B cell (primary cell): ENCODE data around the gene EVI2B. TPM values are rescaled to one million over a fixed set of nuclear protein-coding genes. Genes with fewer than 3 reads are reported as not detected.

ENCODE experiments used
- ATAC-seq: fragments of 200-7000 bp; cut with Tn5 transposase; one replicate; pipeline ENCODE4 v1.10.0; 2021; ENCODE audit warnings: low read depth, mild to moderate bottlenecking, moderate number of reproducible peaks, moderate library complexity
- CTCF ChIA-PET: fragments of 350-600 bp; sonication (Branson Sonifier 250); formaldehyde crosslinking; loops from one replicate; lab custom pipeline; 2021; ENCODE audit warnings: antibody characterized with exemption, inconsistent platforms; lab: Charles Lee
- POLR2A ChIA-PET: fragments of 350-600 bp; sonication (Branson Sonifier 250); formaldehyde crosslinking; loops from one replicate; lab custom pipeline; 2021; ENCODE audit warnings: antibody characterized with exemption; lab: Charles Lee
- DNase-seq: peaks from one replicate; pipeline ENCODE4 v3.0.0; 2013
- H2AFZ ChIP-seq: 2 replicates; pipeline ENCODE4 v1.6.1; 2012; ENCODE audit warnings: mild to moderate bottlenecking, low read depth, low read length; ENCODE audit not compliant: insufficient read depth, poor library complexity, severe bottlenecking
- H3K27ac ChIP-seq, 2 donors: 1 replicate in 1 of 2; 2 replicates in 1 of 2; pipeline ENCODE4 v1.5.1; 2012 to 2013; ENCODE audit warnings: low read length in 2 of 2, mild to moderate bottlenecking in 2 of 2, moderate library complexity in 1 of 2
- H3K27me3 ChIP-seq, 4 experiments: fragments of 200-600 bp in 1 of 4; sonication (generic) in 1 of 4; replicated peaks in 1 of 4; 1 replicate in 2 of 4; 2 replicates in 2 of 4; pipeline versions ENCODE4 v1.6.1 to v1.7.0; 2013 to 2016; ENCODE audit warnings: low read length in 3 of 4, mild to moderate bottlenecking in 2 of 4, mixed read lengths in 1 of 4, moderate library complexity in 1 of 4; ENCODE audit not compliant: insufficient read depth in 4 of 4, control insufficient read depth in 3 of 4; ENCODE audit errors: control extremely low read depth in 1 of 4
- H3K36me3 ChIP-seq, 2 experiments: replicated peaks in 1 of 2; 1 replicate in 1 of 2; 2 replicates in 1 of 2; pipeline versions ENCODE4 v1.6.1 to v1.7.1; 2013; ENCODE audit warnings: low read length in 1 of 2; ENCODE audit not compliant: insufficient read depth in 2 of 2, control insufficient read depth in 1 of 2; ENCODE audit errors: control extremely low read depth in 1 of 2, extremely low read depth in 1 of 2
- H3K4me1 ChIP-seq, 2 donors: fragments of 200-600 bp in 1 of 2; sonication (generic) in 1 of 2; 1 replicate in 1 of 2; 2 replicates in 1 of 2; pipeline versions ENCODE4 v1.5.1 to v1.6.1; 2013 to 2017; ENCODE audit warnings: low read length in 2 of 2; ENCODE audit not compliant: control insufficient read depth in 2 of 2, insufficient read depth in 2 of 2
- H3K4me2 ChIP-seq: replicated peaks from 2 replicates; pipeline ENCODE3; 2012; ENCODE audit warnings: mild to moderate bottlenecking, low read depth, low read length; ENCODE audit not compliant: poor library complexity, severe bottlenecking
- H3K4me3 ChIP-seq, 5 experiments: fragments of 200-600 bp in 1 of 5; sonication (generic) in 1 of 5; 1 replicate in 3 of 5; 2 replicates in 2 of 5; pipeline versions ENCODE4 v1.5.1 to v1.7.0; 2011 to 2016; ENCODE audit warnings: low read length in 4 of 5, mild to moderate bottlenecking in 4 of 5, low read depth in 2 of 5, control low read depth in 1 of 5, moderate library complexity in 1 of 5; ENCODE audit not compliant: insufficient read depth in 1 of 5; ENCODE audit errors: control extremely low read depth in 1 of 5, extremely low read depth in 1 of 5
- H3K79me2 ChIP-seq: fragments of 200-600 bp; sonication (generic); one replicate; pipeline ENCODE4 v1.6.0; 2016; ENCODE audit warnings: low read length; ENCODE audit not compliant: control insufficient read depth, insufficient read depth
- H3K9ac ChIP-seq: fragments of 200-600 bp; sonication (generic); 2 replicates; pipeline ENCODE4 v1.6.1; 2017; ENCODE audit warnings: mild to moderate bottlenecking, low read length, moderate library complexity
- H3K9me3 ChIP-seq, 3 donors: one replicate each; pipeline versions ENCODE4 v1.6.1 to v1.7.1; 2013; ENCODE audit warnings: low read length in 2 of 3; ENCODE audit not compliant: control insufficient read depth in 2 of 3, insufficient read depth in 1 of 3; ENCODE audit errors: control extremely low read depth in 1 of 3
- H4K20me1 ChIP-seq: 2 replicates; pipeline ENCODE4 v1.6.0; 2012; ENCODE audit warnings: mild to moderate bottlenecking, low read length; ENCODE audit not compliant: insufficient read depth, control insufficient read depth, poor library complexity, severe bottlenecking
- H3K27ac Mint-ChIP-seq: one replicate; pipeline ENCODE4 v1.8.0; 2021; ENCODE audit warnings: mixed read lengths
- H3K27me3 Mint-ChIP-seq: one replicate; pipeline ENCODE4 v1.8.0; 2021; ENCODE audit warnings: mixed read lengths
- H3K4me1 Mint-ChIP-seq: one replicate; pipeline ENCODE4 v1.8.0; 2021; ENCODE audit warnings: mixed read lengths
- H3K4me3 Mint-ChIP-seq: one replicate; pipeline ENCODE4 v1.8.0; 2021; ENCODE audit warnings: mixed read lengths
- H3K9me3 Mint-ChIP-seq: one replicate; pipeline ENCODE4 v1.8.0; 2022; ENCODE audit warnings: mixed read lengths; ENCODE audit not compliant: insufficient read depth
- EZH2 ChIP-seq: IDR thresholded peaks from 2 replicates; pipeline ENCODE4 v1.6.1; 2012; ENCODE audit warnings: borderline replicate concordance, low read depth, mild to moderate bottlenecking, moderate library complexity, low read length; ENCODE audit not compliant: insufficient read depth, poor library complexity, severe bottlenecking
- WGBS: methylation state at CpG from one replicate; pipeline ENCODE4 v1.1.5; 2013; ENCODE audit warnings: missing lambda C conversion rate; ENCODE audit not compliant: insufficient coverage; 5-methylcytosine and 5-hydroxymethylcytosine counted together
- intact Hi-C: fragments of 100-400 bp; cut with micrococcal nuclease; formaldehyde crosslinking; loops from one replicate; pipeline ENCODE4 v1.10.0; 2022
- polyA plus RNA-seq: library from polyadenylated mRNA; depleted of rRNA; stranded (reverse); fragments of >200 nt; gene quantifications from 2 replicates; pipeline ENCODE4 v1.2.3, GENCODE V29; 2012
- total RNA-seq, 2 donors: library from RNA; stranded (reverse); fragments of 120-200 nt in 1 of 2; gene quantifications; 1 replicate in 1 of 2; 2 replicates in 1 of 2; pipeline versions ENCODE4 v1.2.3 to v1.2.4, GENCODE V29; 2013 to 2022
- TF ChIP-seq, protein P1 (sequence below): fragments of 200-600 bp; IDR thresholded peaks from one replicate; pipeline ENCODE4 v1.8.0; 2022; ENCODE audit warnings: antibody characterized with exemption, mild to moderate bottlenecking

Gene EVI2B
- total and polyA plus RNA-seq, 2 donors (not counting 1 experiment from before 2014, with no cell fraction given): 132 to 135 TPM

DNA sequence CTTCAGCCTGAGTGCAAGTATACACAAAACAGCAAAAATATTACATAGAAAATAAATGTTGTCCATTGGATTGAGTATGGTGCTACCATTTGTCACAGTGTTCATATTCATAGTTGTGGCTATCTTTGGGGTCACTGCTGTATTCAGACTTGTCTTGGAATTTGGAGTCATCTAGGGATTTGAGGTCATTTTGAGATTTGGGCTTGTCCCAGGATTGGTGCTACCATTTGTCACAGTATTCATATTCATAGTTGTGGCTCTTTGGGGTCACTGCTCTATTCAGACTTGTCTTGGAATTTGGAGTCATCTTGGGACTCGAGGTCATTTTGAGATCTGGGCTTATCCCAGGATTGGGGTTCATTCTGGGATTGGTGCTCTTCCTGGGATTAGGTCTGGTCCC, 41.6 kb downstream of the EVI2B start:
- Histone ChIP-seq H3K9ac (no peak overlapping the region), H3K4me2 (no peak overlapping the region), H3K36me3 (peaks cover 4% of the 10 kb centered on the region in 2 experiments), H3K27ac (no peak overlapping the region), H4K20me1 (no peaks in the 10 kb centered on the region), H3K9me3 (no peaks in the 10 kb centered on the region), H3K4me1 (no peaks in the 10 kb centered on the region), H3K79me2 (no peaks in the 10 kb centered on the region), H2AFZ (no peak overlapping the region), H3K4me3 (no peak overlapping the region), H3K27me3 (no peaks in the 10 kb centered on the region)
- ATAC-seq: no peak
- CTCF ChIA-PET: no interaction called here
- no peaks in the 10 kb centered on the region for H3K9me3 Mint-ChIP-seq
- POLR2A ChIA-PET: no interaction called here
- H3K4me3 Mint-ChIP-seq: no peak overlapping the region
- no peak for DNase-seq
- H3K4me1 Mint-ChIP-seq: no peaks in the 10 kb centered on the region
- WGBS: 82% methylated on average over 1 of the region's 1 CpG
- H3K27me3 Mint-ChIP-seq: no peaks in the 10 kb centered on the region
- H3K27ac Mint-ChIP-seq: no peak overlapping the region
- TF ChIP-seq, protein P1, sequence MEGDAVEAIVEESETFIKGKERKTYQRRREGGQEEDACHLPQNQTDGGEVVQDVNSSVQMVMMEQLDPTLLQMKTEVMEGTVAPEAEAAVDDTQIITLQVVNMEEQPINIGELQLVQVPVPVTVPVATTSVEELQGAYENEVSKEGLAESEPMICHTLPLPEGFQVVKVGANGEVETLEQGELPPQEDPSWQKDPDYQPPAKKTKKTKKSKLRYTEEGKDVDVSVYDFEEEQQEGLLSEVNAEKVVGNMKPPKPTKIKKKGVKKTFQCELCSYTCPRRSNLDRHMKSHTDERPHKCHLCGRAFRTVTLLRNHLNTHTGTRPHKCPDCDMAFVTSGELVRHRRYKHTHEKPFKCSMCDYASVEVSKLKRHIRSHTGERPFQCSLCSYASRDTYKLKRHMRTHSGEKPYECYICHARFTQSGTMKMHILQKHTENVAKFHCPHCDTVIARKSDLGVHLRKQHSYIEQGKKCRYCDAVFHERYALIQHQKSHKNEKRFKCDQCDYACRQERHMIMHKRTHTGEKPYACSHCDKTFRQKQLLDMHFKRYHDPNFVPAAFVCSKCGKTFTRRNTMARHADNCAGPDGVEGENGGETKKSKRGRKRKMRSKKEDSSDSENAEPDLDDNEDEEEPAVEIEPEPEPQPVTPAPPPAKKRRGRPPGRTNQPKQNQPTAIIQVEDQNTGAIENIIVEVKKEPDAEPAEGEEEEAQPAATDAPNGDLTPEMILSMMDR: no peak
- no peak for TF ChIP-seq EZH2
- intact Hi-C loops: no loop called here

DNA sequence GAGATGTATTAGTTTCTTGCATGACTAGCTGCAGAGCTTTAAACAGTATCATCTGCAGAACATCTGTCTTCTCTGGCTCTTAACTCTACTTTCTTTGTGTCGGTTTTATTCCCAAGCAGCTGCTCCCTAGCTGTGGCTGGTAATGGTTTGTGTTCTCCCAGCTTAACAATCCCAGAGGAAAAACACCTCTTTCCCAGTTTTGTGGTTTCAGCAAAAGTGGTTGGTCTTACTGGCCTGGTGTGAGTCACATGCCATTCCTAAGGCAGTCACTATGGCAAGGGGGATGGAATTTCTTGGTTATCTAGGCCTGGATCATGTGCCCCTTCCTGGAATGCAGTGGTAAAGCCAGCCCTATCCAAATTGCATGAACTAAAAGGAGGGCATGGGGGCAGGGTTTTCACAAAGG, 44.3 kb downstream of the EVI2B start:
- Mint-ChIP-seq H3K9me3 (no peaks in the 10 kb centered on the region), H3K27ac (no peak overlapping the region), H3K4me3 (no peak overlapping the region), H3K27me3 (no peaks in the 10 kb centered on the region), H3K4me1 (no peaks in the 10 kb centered on the region)
- DNase-seq (no peak), ATAC-seq (no peak)
- H2AFZ ChIP-seq: no peak overlapping the region
- no peak for TF ChIP-seq EZH2
- H3K9ac ChIP-seq: no peak overlapping the region
- H3K27ac ChIP-seq: no peak overlapping the region
- no peaks in the 10 kb centered on the region for H4K20me1 ChIP-seq
- no peak overlapping the region for H3K4me2 ChIP-seq
- no CpG with 5 or more reads among the region's 1 CpG for WGBS
- ChIA-PET CTCF (interaction anchor here (0.6 to 8.8 kb wide), 4 partner anchors 9 to 102 kb away, joined by 3 to 125 read pairs (median 4); no protein-coding TSS in a partner anchor), POLR2A (no interaction called here)
- no peaks in the 10 kb centered on the region for H3K27me3 ChIP-seq
- intact Hi-C loops: loop anchor here (5.0 kb wide), 1 partner anchor 38 kb away; no protein-coding TSS in a partner anchor
- H3K36me3 ChIP-seq: peaks cover 4% of the 10 kb centered on the region in 2 experiments
- H3K4me1 ChIP-seq: no peaks in the 10 kb centered on the region
- H3K9me3 ChIP-seq: no peaks in the 10 kb centered on the region
- H3K79me2 ChIP-seq: no peaks in the 10 kb centered on the region
- no peak overlapping the region for H3K4me3 ChIP-seq
